Lower leg skin (tissue), 3 donors: ENCODE results near the gene SMPD3.

ENCODE experiments used
- CTCF ChIP-seq, 3 donors: fragments of 450-650 bp; IDR thresholded peaks; one replicate each; pipeline ENCODE4 v1.5.1; 2016; ENCODE audit warnings: antibody characterized with exemption in 3 of 3, mild to moderate bottlenecking in 3 of 3, moderate library complexity in 2 of 3
- POLR2A ChIP-seq, 2 donors: fragments of 450-650 bp; IDR thresholded peaks; one replicate each; pipeline ENCODE4 v1.6.1; 2016 to 2017; ENCODE audit warnings: antibody characterized with exemption in 2 of 2, mild to moderate bottlenecking in 1 of 2, moderate library complexity in 1 of 2

GRCh38 chr16:68339214-68339613 lies 109.1 kb downstream of the SMPD3 start:
- TF ChIP-seq CTCF (IDR thresholded peaks at IDR 0.05) (no peak), POLR2A (IDR thresholded peaks at IDR 0.05) (no peak)
